Measurements from ENCODE around the gene SCN8A.

Gene SCN8A

DNA sequence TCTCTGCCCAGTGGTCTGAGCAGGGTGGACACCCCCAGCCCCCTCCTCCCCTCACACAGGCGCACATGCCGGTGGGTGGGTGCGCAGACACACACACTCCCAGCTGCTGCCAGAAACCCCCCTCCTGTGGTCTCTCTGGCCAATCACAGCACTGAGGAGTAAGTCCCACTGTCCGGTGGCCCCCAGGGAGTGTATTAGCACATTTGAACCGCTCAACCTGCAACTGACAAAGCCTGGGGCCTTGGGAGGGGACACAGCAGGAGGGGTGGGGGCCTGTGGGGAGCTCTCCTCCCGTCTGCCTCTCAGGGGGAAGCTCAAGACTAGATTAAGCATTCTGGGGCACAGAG is 245.8 kb downstream of the SCN8A start:
- DNase-seq: no peak

DNA sequence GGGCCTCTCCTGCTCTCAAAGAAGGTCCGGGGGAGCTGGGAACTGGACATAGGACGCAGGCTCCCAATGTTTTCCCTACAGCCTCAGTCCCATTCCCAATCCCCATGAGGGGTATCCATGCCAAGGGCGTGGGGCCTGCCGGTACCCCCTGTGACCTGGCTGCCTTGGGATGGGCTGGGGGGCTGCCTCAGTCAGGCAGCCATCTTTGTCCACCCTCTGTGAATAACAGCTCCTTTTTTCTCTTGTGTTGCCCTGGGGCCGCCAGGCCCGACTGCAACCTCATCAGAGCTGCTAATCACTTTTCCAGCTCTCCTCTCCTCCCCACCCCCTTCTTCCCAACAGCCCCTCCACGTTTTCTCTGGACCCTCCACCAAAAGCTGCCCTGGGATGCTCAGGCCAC is 246.3 kb downstream of the SCN8A start:
- no peak for DNase-seq

DNA sequence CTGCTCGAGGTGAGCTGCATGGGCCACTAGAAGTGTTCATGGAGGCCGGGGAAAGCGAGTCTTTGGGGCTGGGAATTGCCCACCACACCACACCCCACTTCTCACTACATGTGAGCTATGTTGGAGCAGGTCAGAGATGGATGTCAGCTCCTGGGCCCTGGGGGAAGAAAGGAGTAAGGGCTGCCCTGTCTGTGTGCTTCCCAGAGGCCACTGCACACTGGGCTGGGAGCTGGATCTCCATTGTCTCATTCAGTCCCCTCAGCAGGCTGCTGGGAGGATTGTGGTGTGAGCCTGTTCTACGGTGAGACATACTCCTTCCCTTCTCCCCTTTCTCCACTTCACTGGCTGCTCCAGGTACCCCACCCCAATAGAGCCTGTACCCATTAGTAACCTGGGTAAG is 247.0 kb downstream of the SCN8A start:
- DNase-seq: no peak

DNA sequence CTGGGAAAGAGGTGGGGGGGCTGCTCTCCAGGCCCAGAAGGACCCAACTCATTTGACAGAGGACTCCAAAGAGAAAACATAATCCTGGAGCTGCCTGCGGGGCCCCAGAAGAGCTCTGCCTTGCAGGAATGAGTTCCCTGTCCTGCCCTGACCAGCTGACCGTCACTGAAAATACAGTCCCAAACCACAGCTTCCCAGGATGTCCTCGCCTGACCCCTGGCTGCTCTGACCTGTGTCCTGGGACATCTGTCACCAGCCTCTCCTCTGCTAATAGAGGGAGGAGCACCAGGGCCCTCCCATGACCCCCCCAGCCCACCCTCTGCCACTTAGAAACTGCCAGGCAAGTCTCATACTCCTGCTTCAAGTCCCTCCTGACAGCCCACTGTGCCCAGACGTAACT is 247.7 kb downstream of the SCN8A start:
- DNase-seq: no peak

DNA sequence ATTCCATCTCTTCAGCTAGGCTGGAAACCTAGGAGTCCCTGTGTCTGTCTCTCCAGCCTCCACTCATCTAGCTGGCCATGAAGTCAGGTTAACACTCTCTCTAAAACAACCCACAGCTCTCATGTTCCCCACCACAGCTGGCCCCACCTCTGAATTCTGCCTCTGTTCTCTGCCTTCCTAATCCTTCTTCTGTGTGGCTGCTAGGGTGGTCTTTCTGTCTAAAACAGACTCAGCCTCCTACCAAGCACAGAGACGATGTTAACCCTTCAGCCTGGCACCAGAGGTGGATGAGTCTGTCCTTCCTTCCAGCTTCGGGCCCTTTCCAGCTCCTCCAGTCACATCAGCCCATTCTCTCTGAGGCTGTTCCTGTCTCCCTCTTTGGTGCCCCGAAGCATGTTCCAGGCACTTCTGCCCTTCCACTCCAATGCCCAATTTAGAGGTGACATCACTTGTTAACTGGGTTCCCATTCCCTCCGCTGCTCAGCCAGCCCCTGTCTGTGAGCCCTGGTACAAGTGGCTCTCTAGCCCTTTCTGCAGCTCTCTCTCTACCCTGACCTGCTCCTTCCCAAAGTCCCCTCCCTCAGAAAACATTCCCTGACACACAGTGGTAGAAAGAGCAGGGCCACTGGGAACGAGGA is 248.4 kb downstream of the SCN8A start:
- no peak for DNase-seq

DNA sequence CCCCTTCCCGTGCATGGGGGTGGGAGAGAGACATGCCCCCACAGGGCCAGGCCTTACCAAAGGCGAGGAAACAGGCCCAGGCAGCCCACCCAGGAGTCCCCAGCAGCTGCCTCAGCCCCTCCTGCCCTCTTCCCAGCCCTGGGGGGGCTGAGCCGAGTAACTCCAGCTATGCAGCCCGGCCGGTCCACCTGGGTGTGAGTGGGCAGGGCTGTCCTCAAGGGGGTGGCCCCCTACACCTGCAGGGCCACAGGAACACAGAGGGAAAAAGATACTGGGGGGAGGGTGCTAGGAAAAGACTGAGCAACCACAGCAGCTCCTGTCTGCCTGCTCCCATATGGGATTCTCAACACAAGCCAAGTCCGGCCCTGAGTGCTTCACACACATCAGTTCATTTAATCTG is 249.9 kb downstream of the SCN8A start:
- DNase-seq: no peak

DNA sequence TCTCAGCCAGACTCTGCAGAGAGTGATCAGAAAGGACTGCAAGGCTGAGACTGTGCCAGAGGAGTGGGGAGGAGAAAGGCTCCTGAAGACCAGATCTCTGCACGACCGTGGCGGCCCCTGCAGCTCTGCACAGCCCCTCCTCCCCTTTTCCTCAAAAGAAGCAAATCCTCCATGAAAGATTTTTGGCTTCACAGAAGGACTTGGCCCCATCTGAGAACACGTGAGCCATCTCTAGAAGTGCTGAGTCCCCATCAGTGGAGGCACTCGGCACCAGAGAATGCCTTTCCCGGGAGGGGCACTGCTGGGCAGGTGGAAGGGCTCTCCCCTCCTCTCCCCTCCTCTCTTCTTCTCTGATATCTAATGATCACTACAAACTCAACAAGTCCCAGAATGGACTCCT is 250.7 kb downstream of the SCN8A start:
- no peak for DNase-seq

DNA sequence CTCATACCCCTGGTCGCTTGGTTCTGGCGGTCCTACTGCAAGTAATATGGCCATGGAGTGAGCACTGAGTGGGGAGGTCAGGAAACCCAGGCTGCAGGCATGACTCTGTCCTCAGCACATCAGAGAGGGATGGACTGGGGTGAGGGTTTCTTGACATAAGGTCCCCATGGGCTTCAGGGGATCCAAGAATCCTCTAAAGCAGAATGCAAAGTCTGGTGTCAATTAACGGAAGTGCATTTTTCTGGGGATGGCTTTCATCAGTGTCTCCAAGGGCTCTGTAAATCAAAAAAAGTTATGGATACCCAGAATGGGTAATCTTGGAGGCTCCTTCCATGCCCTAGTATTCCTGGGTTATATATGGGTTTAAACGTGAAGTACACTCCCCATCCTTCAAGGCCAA is 253.8 kb downstream of the SCN8A start:
- DNase-seq: no peak

DNA sequence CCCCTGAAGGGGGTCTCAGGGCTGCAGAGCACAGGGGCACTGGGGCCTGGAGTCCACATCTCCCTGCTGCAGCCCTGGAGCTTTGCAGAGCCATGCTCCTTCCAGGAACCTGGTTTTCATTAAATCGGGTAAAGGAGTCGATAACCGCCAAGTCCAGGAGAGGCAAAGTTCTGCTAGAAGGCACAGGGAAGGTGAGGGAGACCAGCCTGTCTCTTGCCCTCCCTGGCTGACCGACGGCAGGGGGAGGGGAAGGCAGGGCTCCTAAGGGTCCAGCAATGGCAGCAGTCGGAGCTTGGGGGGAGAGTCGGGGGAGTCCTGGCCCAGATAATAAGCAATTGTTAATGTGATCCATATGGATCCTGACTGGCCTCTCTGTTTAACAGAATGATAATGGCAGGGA is 254.4 kb downstream of the SCN8A start:
- no peak for DNase-seq

DNA sequence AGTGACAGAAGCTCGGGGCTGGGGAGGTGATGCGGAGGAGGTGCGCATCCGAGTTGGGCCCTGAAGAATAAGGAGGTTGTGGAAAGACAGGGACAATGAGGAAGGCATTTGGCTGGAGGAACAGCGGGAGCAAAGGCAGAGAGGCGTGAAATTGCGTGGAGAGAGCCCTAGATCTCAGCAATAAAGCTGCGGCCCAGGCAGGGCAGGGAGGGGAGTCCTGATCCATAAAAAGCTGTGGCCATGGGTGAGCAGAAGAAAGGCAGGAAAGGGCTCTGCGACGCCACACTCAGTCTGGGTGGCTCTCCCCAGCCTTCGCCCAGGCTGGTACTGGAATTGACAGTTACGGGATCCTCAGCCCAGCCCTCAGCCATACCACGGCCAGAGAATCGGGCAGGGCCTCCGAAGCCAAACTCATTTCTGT is 255.2 kb downstream of the SCN8A start:
- DNase-seq: no peak

DNA sequence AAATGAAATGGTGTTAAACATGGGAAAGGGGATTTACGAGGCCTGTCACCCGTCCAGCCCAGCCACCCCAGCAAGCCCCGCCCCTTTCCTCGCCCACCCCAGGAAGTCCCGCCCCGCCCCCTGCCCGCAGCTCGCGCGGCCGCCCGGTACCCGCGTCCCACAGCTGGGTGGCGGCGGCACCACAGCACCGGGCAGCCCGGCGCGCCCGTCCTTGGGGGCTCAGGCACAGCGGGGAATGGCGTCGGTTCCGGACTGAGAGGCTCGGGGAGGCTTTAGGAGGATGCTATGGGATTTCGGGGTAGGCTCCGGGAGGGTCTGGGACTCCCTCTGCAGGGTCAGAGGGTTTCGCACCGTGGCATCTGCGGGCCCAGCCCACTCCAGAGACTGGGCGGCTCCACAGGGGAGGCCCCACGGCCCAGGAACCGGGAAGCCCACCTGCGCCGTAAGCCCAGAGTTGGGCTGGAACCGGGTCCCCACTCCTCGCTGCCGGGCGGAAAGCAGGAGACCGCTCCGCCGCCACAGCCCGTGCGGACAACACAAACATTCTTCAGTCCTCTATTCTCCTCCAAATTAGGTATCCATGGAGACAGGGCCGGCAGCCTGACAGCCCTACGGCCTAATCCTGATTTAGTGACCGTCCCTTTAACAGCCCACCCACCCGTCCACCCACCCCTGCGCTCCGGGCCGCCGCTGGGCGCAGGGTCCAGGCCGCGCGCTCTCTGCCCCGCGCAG is 256.0 kb downstream of the SCN8A start:
- no peak for DNase-seq

DNA sequence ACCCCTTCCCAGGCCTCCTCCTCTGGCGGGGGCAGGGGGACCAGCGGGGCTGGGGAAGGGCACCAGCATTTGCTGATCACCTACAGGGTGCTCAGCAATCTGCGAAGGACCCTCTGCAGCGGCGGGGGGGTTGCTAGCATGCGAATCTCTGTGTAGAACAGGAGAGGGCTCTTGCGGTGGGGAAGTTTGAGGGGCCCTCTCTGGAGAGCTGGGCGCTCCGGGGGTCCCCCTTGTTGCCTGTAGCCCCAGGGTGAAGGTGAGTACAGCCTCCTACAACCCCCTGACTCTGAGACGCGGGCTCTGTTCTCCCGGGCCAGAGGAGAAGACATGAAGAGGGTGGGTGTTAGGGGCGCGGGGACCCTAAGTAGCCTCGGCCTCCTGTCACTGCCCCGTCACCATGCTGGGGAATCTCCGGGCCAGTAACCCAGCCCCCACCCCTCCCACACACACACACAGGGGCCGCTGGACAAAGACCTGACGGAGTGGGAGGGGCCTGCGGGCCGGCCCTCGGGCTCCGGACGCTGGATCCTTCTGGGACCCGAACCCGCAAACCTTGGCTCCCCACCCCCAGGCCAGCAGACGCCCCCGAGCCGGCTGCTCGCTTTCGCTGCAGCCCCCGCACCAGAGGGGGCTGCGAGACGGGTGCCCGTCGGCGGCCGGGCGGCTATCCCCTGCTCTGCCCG is 256.8 kb downstream of the SCN8A start:
- no peak for DNase-seq

DNA sequence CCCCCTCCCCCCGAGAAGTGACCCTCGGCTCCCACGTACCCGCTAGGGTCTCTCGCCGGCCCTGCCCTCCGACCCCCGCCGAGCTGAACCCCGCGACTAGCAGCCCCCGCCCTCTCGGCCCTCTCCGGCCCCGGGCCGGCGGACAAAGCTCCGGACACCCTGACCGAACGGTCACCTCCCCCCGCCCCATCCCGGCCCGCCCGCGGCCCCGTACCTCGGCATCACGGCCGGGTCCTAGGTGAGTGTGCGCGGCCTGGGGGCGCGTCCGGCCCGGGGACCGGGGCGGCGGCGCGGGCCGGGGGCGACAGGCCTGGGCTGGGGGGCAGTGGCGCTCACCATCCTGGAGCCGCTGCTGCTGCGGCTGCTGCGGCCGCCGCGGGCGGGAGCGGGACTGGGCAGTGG is 257.3 kb downstream of the SCN8A start, which contains the start of gene FIGNL2:
FIGNL2 (minus strand) TSS at position 393 of the 402 bp plus-strand sequence. CDS start 26,305 bp downstream, outside the sequence.
- DNase-seq: no peak

DNA sequence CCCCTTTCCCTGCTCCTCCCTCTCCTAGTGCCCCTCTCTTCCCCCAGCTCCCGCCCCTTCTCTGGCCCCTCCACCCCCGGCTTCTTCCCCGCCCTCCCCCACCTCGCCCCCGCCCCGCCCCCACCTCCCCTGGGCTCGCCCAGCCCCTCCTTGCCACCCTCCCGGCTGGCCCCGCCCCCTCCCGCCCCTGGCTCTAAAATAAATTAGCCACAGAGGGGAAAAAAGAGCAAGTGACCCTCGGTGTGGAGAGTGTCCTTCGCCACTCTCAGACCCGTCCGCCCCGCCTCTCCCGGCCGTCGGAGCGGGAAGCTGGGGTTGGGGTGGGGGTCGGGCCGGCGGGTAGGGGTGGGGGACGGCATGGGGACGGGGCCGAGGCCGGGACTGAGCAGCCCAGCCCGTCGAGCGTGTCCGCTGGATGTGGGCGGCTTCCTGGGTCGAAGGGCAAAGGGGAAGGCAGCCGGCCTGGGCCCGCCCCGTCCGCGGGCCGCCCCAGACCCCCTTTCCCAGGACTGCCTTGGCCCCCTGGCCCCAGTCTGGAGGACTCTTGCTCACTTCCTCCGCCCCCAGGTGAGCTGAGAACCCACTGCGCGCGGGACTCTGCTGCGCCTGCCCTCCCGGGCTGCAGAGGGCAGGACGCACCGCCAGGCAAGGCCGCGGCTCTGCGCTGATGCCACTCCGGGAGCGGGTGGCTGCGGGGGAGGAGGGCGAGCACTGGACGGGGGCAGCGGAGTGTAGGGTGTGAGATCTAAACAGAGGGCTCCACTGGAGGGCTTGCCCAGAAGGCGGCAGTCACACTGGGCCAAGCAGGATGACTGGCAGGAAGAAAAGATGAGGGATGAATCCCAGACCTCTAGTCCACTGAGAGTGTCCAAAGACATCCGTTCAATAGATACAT is 258.1 kb downstream of the SCN8A start:
- DNase-seq: no peak

DNA sequence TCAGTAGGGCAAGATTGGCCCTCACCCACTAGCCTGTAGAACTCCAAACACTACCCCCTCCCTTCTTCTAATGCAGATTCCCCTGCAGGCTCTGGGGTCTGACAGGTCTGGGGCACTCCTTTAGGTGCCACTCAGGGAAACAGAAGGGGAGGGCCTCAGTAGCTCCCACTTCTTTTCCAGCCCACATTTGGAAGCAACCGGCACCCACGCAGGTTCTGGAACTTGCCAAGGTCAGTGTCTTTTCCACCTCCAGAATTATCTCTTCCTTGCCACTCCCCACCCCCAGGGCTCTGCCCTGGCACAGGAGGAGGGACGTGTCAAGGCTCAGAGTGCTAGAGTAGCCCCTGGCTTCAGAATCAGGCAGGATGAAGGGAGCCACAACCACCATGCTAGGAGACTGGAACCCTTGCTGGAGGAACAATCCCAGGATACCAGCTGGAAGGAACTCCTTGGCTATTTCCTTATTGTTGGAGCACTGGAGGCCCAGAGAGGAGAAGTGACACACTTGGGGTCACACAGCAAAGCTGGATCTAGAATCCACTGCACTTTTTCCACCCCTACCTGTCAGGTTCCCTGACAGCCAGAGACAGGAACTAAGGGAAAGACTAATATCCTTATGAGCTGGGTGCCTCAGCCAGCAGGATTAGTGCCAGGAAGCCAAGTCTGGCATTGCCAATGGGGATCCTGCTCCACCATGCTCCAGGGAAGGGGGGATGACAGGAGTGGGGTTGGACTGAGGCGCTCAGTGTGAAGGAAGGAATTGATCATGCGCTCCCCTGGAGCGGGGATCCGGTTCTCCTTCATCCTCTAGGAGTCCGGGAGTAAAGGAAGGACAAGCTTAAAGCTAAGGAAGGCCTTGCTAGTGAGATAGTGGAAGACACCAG is 259.3 kb downstream of the SCN8A start:
- no peak for DNase-seq

DNA sequence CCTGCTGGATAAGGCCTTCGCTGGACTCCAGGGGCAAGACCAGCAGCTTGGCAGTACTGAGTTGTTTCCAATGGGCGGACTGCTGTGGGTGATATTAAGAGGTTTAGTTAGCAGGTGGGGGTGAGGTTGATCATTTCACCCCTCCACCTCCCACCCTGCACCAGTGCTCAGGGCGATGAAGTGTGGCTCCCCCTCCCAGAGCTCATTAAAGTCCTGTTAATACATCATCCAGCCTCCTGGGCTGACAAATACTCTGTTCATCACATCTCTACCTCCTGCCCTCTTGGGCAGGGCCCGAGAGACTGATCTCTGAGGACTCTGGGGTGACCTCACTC is 259.9 kb downstream of the SCN8A start:
- no peak for DNase-seq

DNA sequence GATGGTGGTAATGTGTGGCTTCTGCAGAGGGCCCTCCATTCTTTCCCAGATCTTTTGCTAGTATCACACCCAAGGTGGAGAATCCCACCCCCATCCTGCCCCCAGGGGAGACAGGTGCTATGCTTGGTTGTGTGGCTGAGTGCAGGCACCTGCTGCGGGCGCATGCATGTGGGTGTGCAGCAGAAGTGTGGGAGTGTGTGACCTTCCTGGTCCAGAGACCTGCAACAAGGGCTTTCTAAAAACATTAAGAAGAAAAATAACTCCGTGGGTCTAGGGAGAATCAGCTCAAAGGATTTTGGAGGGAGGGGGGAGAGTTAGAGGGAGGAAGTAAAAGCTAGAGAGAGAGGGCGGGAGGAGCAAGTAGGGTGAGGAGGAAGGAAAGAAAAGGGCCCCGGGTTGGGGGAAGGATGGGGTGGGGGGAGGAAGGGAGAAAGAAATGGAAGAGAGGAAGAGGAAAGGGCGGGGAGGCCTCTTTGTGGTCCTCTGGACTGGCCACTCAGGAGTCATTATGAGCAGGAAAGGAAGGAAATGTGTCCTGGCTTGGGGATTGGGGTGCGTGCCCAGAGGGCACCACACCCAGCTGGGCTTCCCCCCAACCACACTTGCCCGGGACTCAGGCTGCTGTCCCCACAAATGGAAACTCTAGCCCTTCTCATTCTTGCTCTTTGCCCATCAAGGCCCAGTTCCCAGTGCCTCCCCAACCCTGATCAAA is 260.5 kb downstream of the SCN8A start:
- DNase-seq: no peak

DNA sequence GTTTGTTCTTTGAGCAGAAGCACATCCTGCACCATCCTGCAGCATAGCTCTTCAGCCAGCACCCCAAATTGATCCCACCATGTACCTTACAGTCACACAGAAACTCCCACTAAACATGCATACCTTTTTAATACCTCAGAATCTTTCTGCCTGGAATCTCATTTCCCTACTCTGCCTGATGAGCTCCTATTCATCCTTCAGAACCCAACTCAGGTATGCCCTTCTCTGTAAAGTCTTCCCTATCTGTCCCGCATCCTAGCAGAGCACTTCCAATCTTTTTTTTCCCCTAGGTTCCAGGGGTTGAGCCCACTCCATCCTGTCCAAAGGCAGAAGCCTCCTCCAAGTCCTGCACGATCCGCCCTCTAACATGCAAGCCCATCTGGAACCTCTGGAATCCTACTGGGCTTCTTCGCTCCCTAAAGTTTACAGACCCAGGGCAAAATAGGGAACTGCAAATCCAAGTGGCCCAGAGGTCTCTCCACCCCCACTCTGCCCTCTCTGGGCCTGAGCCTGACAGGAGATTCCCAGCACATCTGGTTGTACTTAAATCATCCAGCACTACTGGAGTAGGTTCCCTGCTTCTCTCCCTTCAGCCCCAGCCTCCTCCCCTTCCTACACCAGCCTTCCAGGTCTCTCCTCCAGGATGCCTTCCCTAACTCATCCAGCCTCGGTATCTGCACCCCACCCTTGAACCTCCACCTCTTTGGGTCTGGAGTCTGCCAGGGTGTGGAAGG is 261.5 kb downstream of the SCN8A start:
- no peak for DNase-seq

DNA sequence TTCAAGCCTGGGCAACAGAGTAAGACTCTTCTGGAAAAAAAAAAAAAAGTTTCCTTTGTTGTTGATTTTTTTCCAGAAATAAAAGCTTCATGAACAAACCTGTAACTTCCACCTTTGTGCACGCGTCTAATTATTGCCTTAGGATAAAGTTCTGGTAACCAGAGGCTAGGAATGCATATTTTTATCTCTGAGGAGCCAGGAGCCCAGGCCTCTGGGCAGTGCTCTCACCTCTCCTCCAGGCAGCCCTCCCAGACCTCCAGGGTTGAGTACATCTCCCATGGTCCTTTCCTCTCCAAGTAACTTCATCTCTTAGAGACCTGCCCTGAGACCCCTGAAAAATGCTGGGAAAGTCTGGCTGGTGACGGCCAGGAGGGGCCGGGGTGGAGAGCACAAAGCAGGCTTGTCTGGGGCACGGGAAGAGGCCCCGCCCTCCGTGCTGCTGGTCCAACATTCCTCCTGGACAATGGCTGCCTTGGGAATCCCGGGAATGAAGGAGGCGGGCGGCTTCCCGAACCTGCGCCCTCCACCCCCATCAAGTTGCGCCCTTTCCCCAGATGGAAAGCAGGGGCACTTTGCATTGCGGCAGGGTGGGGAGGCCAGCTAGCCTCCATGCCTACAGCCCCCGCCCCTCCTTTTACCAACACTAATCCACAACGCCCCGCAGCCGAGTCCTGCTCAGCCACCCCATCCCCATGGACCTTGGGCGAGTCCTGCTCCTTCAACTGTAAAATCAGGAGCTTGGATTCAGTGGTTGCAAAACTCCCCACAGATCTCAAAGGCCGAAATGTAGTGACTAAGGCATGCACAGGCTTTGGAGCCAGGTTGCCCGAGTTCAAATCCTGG is 264.8 kb downstream of the SCN8A start:
- DNase-seq: no peak

DNA sequence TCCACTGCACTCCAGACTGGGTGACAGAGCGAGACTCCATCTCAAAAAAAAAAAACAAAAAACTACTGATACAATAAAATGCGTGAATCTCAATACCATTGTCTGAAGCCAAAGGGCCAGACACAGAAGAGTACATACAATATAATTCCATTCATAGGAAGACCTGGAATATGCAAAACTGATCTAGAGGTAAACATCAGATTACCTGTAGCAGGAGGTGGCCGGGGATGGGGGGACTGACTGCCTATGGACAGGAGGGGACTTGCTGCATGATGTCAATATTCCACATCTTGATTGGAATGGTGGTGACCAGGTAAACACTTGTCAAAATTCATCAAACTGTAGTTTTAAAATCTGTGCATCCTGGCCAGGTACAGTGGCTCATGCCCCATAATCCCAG is 270.0 kb downstream of the SCN8A start:
- no peak for DNase-seq
